Heart left ventricle (tissue), 16 donors: ENCODE measurements around the gene TSPAN14. TPM values are rescaled to one million over a fixed set of nuclear protein-coding genes. Genes with fewer than 3 reads are reported as not detected.

Experiments used
- ATAC-seq, 4 donors: fragments of 200-7000 bp; cut with Tn5 transposase; one replicate each; pipeline ENCODE4 v1.9.1; 2020 to 2022; ENCODE audit warnings: moderate library complexity in 4 of 4, mild to moderate bottlenecking in 3 of 4, moderate number of reproducible peaks in 1 of 4
- DNase-seq, 5 donors: peaks; one replicate each; pipeline ENCODE4 v3.0.0-alpha.2; 2020
- H3K27ac ChIP-seq, 12 donors: fragments of 200-600 bp; sonication (generic) in 4 of 12; one replicate each; pipeline versions ENCODE4 v1.5.0 to v1.8.0; 2016 to 2022; ENCODE audit warnings: mild to moderate bottlenecking in 2 of 12
- H3K27me3 ChIP-seq, 9 donors: fragments of 200-600 bp; sonication (generic) in 2 of 9; one replicate each; pipeline versions ENCODE4 v1.5.1 to v1.8.0; 2016 to 2022; ENCODE audit warnings: mild to moderate bottlenecking in 3 of 9
- H3K36me3 ChIP-seq, 9 donors: fragments of 200-600 bp; sonication (generic) in 2 of 9; one replicate each; pipeline versions ENCODE4 v1.5.0 to v1.8.0; 2018 to 2022; ENCODE audit warnings: mild to moderate bottlenecking in 2 of 9
- H3K4me1 ChIP-seq, 12 donors: fragments of 200-600 bp; sonication (generic) in 4 of 12; one replicate each; pipeline versions ENCODE4 v1.5.0 to v1.8.0; 2016 to 2022; ENCODE audit warnings: mild to moderate bottlenecking in 3 of 12
- H3K4me3 ChIP-seq, 12 donors: fragments of 200-600 bp; sonication (generic) in 4 of 12; one replicate each; pipeline versions ENCODE4 v1.5.0 to v1.8.0; 2017 to 2022; ENCODE audit warnings: mild to moderate bottlenecking in 9 of 12, moderate library complexity in 4 of 12
- H3K9me3 ChIP-seq, 12 donors: fragments of 200-600 bp; sonication (generic) in 4 of 12; one replicate each; pipeline versions ENCODE4 v1.5.0 to v1.8.0; 2016 to 2022; ENCODE audit warnings: mild to moderate bottlenecking in 1 of 12
- POLR2A ChIP-seq, 2 donors: fragments of 450-650 bp; IDR thresholded peaks; one replicate each; pipeline ENCODE4 v1.6.1; 2017; ENCODE audit warnings: antibody characterized with exemption in 2 of 2, mild to moderate bottlenecking in 2 of 2, moderate library complexity in 2 of 2
- WGBS, 4 donors: extraction: QIAGEN DNeasy Blood & Tissue Kit in 2 of 4; methylation state at CpG; one replicate each; pipeline versions ENCODE4 v1.1.5 to v1.1.7; 2013 to 2018; 5-methylcytosine and 5-hydroxymethylcytosine counted together
- intact Hi-C, 10 donors: fragments of 100-400 bp; cut with DNase I; formaldehyde crosslinking; loops; one replicate each; pipeline versions ENCODE4 v1.11.1 to v1.14.2; 2022
- polyA plus RNA-seq, 2 donors: library from polyadenylated mRNA; stranded (reverse); fragments of 200-250 nt; gene quantifications; one replicate each; pipeline ENCODE4 v1.2.3, GENCODE V29; 2013
- total RNA-seq, 9 donors: library from RNA; depleted of rRNA in 2 of 9; stranded (reverse); fragments of >200 nt in 2 of 9; fragmentation: NEBNext Ultra II Directional in 3 of 9; extraction: Animal tissue kit (Norgen Biotek cat#: 25700) in 3 of 9; gene quantifications; one replicate each; pipeline versions ENCODE4 v1.1.0 to v1.2.4, GENCODE V29; 2016 to 2023
- TF ChIP-seq, protein P1 (sequence below), 12 donors: fragments of 200-600 bp; sonication (generic) in 4 of 12; IDR thresholded peaks; one replicate each; pipeline versions ENCODE4 v1.5.0 to v1.8.0; 2018 to 2022; ENCODE audit warnings: antibody characterized with exemption in 12 of 12, mild to moderate bottlenecking in 5 of 12
- donor health status: ischemic (EF 13 %, LVEDD 7.1; RV severe dilation, severe dysfunction).
- donor health status: healthy with polysubstance abuse.
- donor health status: DM: no; HTN: yes; CAD: no.
- donor health status: DM: no; HTN: no; CAD: no.
- donor health status: ischemic (EF 25% LVEDD 6.9; RV normal size, moderate dysfunction).
- donor health status: ischemic (EF 25% LVEDD 5.7; RV mildly dilated, moderate dysfunction).
- donor health status: healthy.
- donor health status: DM: yes; HTN: yes; CAD: no.
- donor health status: ischemic (EF 35%, LVEDD 5.7; RV mildly dilated, moderate dysfunction).
- donor health status: nonischemic (EF 11% LVEDD 7.7; RV severe dilation, severe dysfunction).
- donor health status: DM: yes; HTN: yes; CAD: no.
- donor health status: PGD.
- donor health status: ischemic (EF 29% LVEDD 5.4; RV normal size, mild dysfunction).
- donor health status: nonischemic (EF 23%, LVEDD 6.1; RV moderate dilation, normal function).

TSPAN14 gene
- total and polyA plus RNA-seq, 11 donors = 17.4 to 71.5 (median 39.6) TPM

DNA sequence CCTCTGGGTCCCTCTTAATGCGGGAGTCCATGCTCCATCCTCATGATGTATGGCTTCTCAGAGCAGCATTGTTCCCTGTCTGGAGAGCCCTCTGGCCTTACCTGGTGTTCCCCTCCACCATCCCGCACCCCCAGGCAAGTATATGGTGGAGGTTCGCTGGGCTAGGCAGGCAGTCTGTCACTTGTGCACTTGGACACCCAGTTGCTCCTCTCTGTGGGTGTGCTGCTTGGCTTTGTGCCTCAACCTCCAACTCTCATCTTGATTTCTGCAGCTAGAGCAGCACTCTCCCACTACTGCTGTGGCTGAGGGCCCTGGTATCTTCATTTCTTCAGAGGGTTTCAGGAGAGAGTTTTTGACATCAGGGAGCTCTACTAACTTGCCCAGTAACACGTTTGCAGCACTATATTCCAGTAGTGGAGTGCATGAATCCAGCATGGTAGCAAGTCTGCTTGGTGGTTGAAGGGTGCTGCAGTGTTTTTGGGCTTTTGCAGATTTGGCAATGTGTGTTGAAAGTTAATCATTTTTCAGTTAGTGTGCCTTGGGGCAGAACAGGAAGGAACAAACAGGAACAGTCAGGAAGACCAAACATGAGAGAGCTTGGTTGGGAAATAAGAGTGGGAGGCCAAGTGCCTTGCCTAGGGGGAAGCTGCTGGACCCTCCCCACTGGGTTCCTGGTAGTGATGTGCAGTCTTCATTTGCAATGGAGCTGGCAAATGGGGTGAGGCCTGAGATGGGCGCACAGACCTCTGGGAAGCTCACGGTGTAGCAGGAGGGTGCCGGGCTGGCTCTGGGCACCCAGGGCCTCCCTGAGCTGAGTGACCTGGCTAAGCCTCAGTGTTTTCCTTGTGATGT lies 37.4 kb downstream of the TSPAN14 start:
- peak overlapping the region in 1 of 12 donors; percentile 95 for H3K27ac ChIP-seq
- no peak for TF ChIP-seq POLR2A (IDR thresholded peaks at IDR 0.05)
- TF ChIP-seq, protein P1, sequence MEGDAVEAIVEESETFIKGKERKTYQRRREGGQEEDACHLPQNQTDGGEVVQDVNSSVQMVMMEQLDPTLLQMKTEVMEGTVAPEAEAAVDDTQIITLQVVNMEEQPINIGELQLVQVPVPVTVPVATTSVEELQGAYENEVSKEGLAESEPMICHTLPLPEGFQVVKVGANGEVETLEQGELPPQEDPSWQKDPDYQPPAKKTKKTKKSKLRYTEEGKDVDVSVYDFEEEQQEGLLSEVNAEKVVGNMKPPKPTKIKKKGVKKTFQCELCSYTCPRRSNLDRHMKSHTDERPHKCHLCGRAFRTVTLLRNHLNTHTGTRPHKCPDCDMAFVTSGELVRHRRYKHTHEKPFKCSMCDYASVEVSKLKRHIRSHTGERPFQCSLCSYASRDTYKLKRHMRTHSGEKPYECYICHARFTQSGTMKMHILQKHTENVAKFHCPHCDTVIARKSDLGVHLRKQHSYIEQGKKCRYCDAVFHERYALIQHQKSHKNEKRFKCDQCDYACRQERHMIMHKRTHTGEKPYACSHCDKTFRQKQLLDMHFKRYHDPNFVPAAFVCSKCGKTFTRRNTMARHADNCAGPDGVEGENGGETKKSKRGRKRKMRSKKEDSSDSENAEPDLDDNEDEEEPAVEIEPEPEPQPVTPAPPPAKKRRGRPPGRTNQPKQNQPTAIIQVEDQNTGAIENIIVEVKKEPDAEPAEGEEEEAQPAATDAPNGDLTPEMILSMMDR (IDR thresholded peaks at IDR 0.05) = no peak
- intact Hi-C loops = no loop called here
- H3K36me3 ChIP-seq = peaks cover 0 to 47% (median 26%) of the 10 kb centered on the region in 9 donors
- peaks cover 0 to 5% (median 0%) of the 10 kb centered on the region in 12 donors for H3K9me3 ChIP-seq
- no peaks in the 10 kb centered on the region for H3K27me3 ChIP-seq
- peak in 2 of 5 donors; percentile 30 to 70 for DNase-seq
- no peak overlapping the region for H3K4me3 ChIP-seq
- peak in 2 of 4 donors; percentile 35 to 67 for ATAC-seq
- H3K4me1 ChIP-seq = peaks cover 24 to 99% (median 59%) of the 10 kb centered on the region in 12 donors
- 79 to 89% (median 85%) methylated on average over 4 to 7 of the region's 7 CpGs for WGBS, 4 donors

GRCh38 chr10:80492848-80493521 lies 38.9 kb downstream of the TSPAN14 start:
- peaks cover 29 to 99% (median 59%) of the 10 kb centered on the region in 12 donors for H3K4me1 ChIP-seq
- TF ChIP-seq, protein P1 (IDR thresholded peaks at IDR 0.05) = no peak
- no peak for TF ChIP-seq POLR2A (IDR thresholded peaks at IDR 0.05)
- no peaks in the 10 kb centered on the region for H3K27me3 ChIP-seq
- H3K36me3 ChIP-seq = peaks cover 0 to 49% (median 26%) of the 10 kb centered on the region in 9 donors
- intact Hi-C loops = no loop called here
- WGBS, 4 donors = 66 to 72% (median 69%) methylated on average over 6 of the region's 6 CpGs
- ATAC-seq (no peak), DNase-seq (no peak)
- H3K27ac ChIP-seq = peak overlapping the region in 3 of 12 donors; percentile 34 to 95 (median 35)
- H3K9me3 ChIP-seq = peaks cover 0 to 13% (median 0%) of the 10 kb centered on the region in 12 donors
- no peak overlapping the region for H3K4me3 ChIP-seq

DNA sequence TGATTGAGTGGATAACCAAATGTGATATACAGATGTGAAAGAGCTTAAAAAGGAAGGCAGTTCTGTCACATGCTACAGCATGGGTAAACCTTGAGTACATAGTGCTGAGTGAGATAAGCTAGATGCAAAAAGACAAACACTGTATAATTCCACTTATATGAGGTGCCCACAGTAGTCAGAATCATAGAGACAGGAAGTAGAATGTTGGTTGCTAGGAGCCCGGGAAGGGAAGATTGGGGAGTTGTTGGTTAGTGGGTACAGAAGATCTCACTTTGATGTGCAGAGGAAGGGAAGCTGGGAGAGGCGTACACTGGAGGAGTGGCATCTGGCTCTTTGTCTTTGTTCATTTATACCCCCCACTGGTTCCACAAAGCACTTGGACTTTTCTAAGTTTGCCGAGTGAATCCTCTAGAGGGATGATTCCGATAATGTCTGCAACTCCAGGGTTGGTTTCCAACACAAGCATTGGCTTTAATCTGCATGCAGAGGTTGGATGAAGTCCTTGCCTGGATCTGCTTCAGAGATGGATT lies 39.5 kb downstream of the TSPAN14 start:
- H3K9me3 ChIP-seq = peaks cover 0 to 13% (median 0%) of the 10 kb centered on the region in 12 donors
- TF ChIP-seq, protein P1 (IDR thresholded peaks at IDR 0.05) = no peak
- TF ChIP-seq POLR2A (IDR thresholded peaks at IDR 0.05) = no peak
- H3K4me3 ChIP-seq = no peak overlapping the region
- WGBS, 4 donors = 20 to 35% (median 24%) methylated on average over 4 of the region's 4 CpGs
- DNase-seq = no peak
- peak overlapping the region in 8 of 12 donors; percentile 11 to 95 (median 24) for H3K27ac ChIP-seq
- peak in 2 of 4 donors; percentile 5 to 45 for ATAC-seq
- H3K36me3 ChIP-seq = peaks cover 0 to 49% (median 26%) of the 10 kb centered on the region in 9 donors
- intact Hi-C loops = no loop called here
- H3K4me1 ChIP-seq = peaks cover 35 to 99% (median 62%) of the 10 kb centered on the region in 12 donors
- no peaks in the 10 kb centered on the region for H3K27me3 ChIP-seq
